ENCODE results near the gene ATP8B4. TPM values are rescaled to one million over a fixed set of nuclear protein-coding genes. Genes with fewer than 3 reads are reported as not detected.
"Not testable (repeated sequence)": the region's sequence is repeated elsewhere in the genome, so short reads cannot be mapped to it uniquely, and the experiment has no call there.

ATP8B4 gene
- polyA plus RNA-seq, 1 donor from 2014 or later: not detected

GRCh38 chr15:50145451-50145872 is 26.4 kb upstream of the ATP8B4 start:
- Mint-ChIP-seq H3K4me3 (no peak overlapping the region), H3K4me1 (no peaks in the 10 kb centered on the region), H3K27ac (peak overlapping the region in 1 of 3 donors; percentile 1), H3K9me3 (no peaks in the 10 kb centered on the region), H3K27me3 (no peaks in the 10 kb centered on the region), H3K36me3 (no peaks in the 10 kb centered on the region)

GRCh38 chr15:50144341-50145120 is 25.5 kb upstream of the ATP8B4 start:
- no peaks in the 10 kb centered on the region for H3K36me3 Mint-ChIP-seq
- no peaks in the 10 kb centered on the region for H3K9me3 Mint-ChIP-seq
- no peaks in the 10 kb centered on the region for H3K27me3 Mint-ChIP-seq
- no peaks in the 10 kb centered on the region for H3K4me1 Mint-ChIP-seq
- H3K27ac Mint-ChIP-seq: no peak overlapping the region
- no peak overlapping the region for H3K4me3 Mint-ChIP-seq

GRCh38 chr15:50143255-50143860 is 24.3 kb upstream of the ATP8B4 start:
- H3K9me3 Mint-ChIP-seq: no peaks in the 10 kb centered on the region
- H3K27ac Mint-ChIP-seq: no peak overlapping the region
- H3K4me3 Mint-ChIP-seq: no peak overlapping the region
- no peaks in the 10 kb centered on the region for H3K4me1 Mint-ChIP-seq
- H3K36me3 Mint-ChIP-seq: no peaks in the 10 kb centered on the region
- H3K27me3 Mint-ChIP-seq: no peaks in the 10 kb centered on the region

GRCh38 chr15:50141856-50142255 is 22.8 kb upstream of the ATP8B4 start:
- no peaks in the 10 kb centered on the region for H3K4me1 Mint-ChIP-seq
- H3K9me3 Mint-ChIP-seq: no peaks in the 10 kb centered on the region
- H3K36me3 Mint-ChIP-seq: no peaks in the 10 kb centered on the region
- no peak overlapping the region for H3K4me3 Mint-ChIP-seq
- no peaks in the 10 kb centered on the region for H3K27me3 Mint-ChIP-seq
- H3K27ac Mint-ChIP-seq: no peak overlapping the region

GRCh38 chr15:50140983-50141382 is 21.9 kb upstream of the ATP8B4 start:
- H3K4me1 Mint-ChIP-seq: no peaks in the 10 kb centered on the region
- no peaks in the 10 kb centered on the region for H3K36me3 Mint-ChIP-seq
- H3K4me3 Mint-ChIP-seq: no peak overlapping the region
- no peak overlapping the region for H3K27ac Mint-ChIP-seq
- H3K9me3 Mint-ChIP-seq: no peaks in the 10 kb centered on the region
- H3K27me3 Mint-ChIP-seq: no peaks in the 10 kb centered on the region

GRCh38 chr15:50140098-50140497 is 21.1 kb upstream of the ATP8B4 start:
- Mint-ChIP-seq H3K4me1 (peaks cover 0 to 5% (median 0%) of the 10 kb centered on the region in 3 donors), H3K4me3 (no peak overlapping the region), H3K27ac (no peak overlapping the region), H3K27me3 (no peaks in the 10 kb centered on the region), H3K36me3 (no peaks in the 10 kb centered on the region), H3K9me3 (no peaks in the 10 kb centered on the region)

GRCh38 chr15:50138391-50138790 is 19.4 kb upstream of the ATP8B4 start:
- Mint-ChIP-seq H3K4me1 (peaks cover 5 to 13% (median 7%) of the 10 kb centered on the region in 3 donors), H3K27ac (peak overlapping the region in 1 of 3 donors; percentile 15), H3K9me3 (peaks cover 0 to 4% (median 0%) of the 10 kb centered on the region in 3 donors), H3K27me3 (no peaks in the 10 kb centered on the region), H3K36me3 (no peaks in the 10 kb centered on the region), H3K4me3 (no peak overlapping the region)

- peaks cover 5 to 13% (median 7%) of the 10 kb centered on the region in 3 donors for H3K4me1 Mint-ChIP-seq
- H3K36me3 Mint-ChIP-seq: no peaks in the 10 kb centered on the region
- H3K9me3 Mint-ChIP-seq: peaks cover 0 to 4% (median 0%) of the 10 kb centered on the region in 3 donors
- H3K4me3 Mint-ChIP-seq: no peak overlapping the region
- H3K27ac Mint-ChIP-seq: no peak overlapping the region
- no peaks in the 10 kb centered on the region for H3K27me3 Mint-ChIP-seq
Observed at GRCh38 chr15:50137893-50138292, 18.9 kb upstream of the ATP8B4 start.

- H3K27ac Mint-ChIP-seq: no peak overlapping the region
- H3K36me3 Mint-ChIP-seq: no peaks in the 10 kb centered on the region
- no peak overlapping the region for H3K4me3 Mint-ChIP-seq
- H3K4me1 Mint-ChIP-seq: peaks cover 5 to 13% (median 7%) of the 10 kb centered on the region in 3 donors
- H3K27me3 Mint-ChIP-seq: no peaks in the 10 kb centered on the region
- H3K9me3 Mint-ChIP-seq: peaks cover 0 to 4% (median 2%) of the 10 kb centered on the region in 3 donors
Observed at GRCh38 chr15:50137330-50137761, 18.3 kb upstream of the ATP8B4 start.

- Mint-ChIP-seq H3K27me3 (no peaks in the 10 kb centered on the region), H3K27ac (no peak overlapping the region), H3K9me3 (peaks cover 0 to 5% (median 4%) of the 10 kb centered on the region in 3 donors), H3K4me1 (peaks cover 5 to 13% (median 7%) of the 10 kb centered on the region in 3 donors), H3K36me3 (no peaks in the 10 kb centered on the region), H3K4me3 (no peak overlapping the region)
Observed at GRCh38 chr15:50135031-50135551, 16.1 kb upstream of the ATP8B4 start.

- Mint-ChIP-seq H3K4me3 (no peak overlapping the region), H3K4me1 (peaks cover 5 to 13% (median 7%) of the 10 kb centered on the region in 3 donors), H3K9me3 (peaks cover 0 to 5% (median 4%) of the 10 kb centered on the region in 3 donors), H3K27me3 (no peaks in the 10 kb centered on the region), H3K36me3 (no peaks in the 10 kb centered on the region), H3K27ac (no peak overlapping the region)
Observed at GRCh38 chr15:50134524-50135024, 15.5 kb upstream of the ATP8B4 start.

- H3K9me3 Mint-ChIP-seq, H3K27ac Mint-ChIP-seq, H3K4me3 Mint-ChIP-seq, H3K27me3 Mint-ChIP-seq, H3K36me3 Mint-ChIP-seq: not testable (repeated sequence)
- H3K4me1 Mint-ChIP-seq: peaks cover 5 to 13% (median 7%) of the 10 kb centered on the region in 3 donors
Observed at GRCh38 chr15:50132251-50132984, 13.4 kb upstream of the ATP8B4 start.

- H3K9me3 Mint-ChIP-seq: peaks cover 0 to 5% (median 4%) of the 10 kb centered on the region in 3 donors
- H3K4me1 Mint-ChIP-seq: peaks cover 5 to 13% (median 7%) of the 10 kb centered on the region in 3 donors
- no peaks in the 10 kb centered on the region for H3K36me3 Mint-ChIP-seq
- H3K27me3 Mint-ChIP-seq: no peaks in the 10 kb centered on the region
- no peak overlapping the region for H3K4me3 Mint-ChIP-seq
- no peak overlapping the region for H3K27ac Mint-ChIP-seq
Observed at GRCh38 chr15:50131617-50132016, 12.6 kb upstream of the ATP8B4 start.

GRCh38 chr15:50128266-50128665 is 9.2 kb upstream of the ATP8B4 start:
- no peaks in the 10 kb centered on the region for H3K27me3 Mint-ChIP-seq
- no peak overlapping the region for H3K4me3 Mint-ChIP-seq
- no peak overlapping the region for H3K27ac Mint-ChIP-seq
- no peaks in the 10 kb centered on the region for H3K4me1 Mint-ChIP-seq
- H3K9me3 Mint-ChIP-seq: peaks cover 0 to 13% (median 2%) of the 10 kb centered on the region in 3 donors
- no peaks in the 10 kb centered on the region for H3K36me3 Mint-ChIP-seq

Data from IgD-negative memory B cell (primary cell).